Kidney (tissue), 14 donors: ENCODE measurements around the gene PPCDC. TPM values are rescaled to one million over a fixed set of nuclear protein-coding genes. Genes with fewer than 3 reads are reported as not detected.
"Not testable (repeated sequence)": the region's sequence is repeated elsewhere in the genome, so short reads cannot be mapped to it uniquely, and the experiment has no call there.

ENCODE experiments used
- DNase-seq, 5 donors: peaks; one replicate each; pipeline ENCODE4 v3.0.0-alpha.2; 2013 to 2020
- FAIRE-seq: peaks from 2 replicates; lab custom pipeline; 2012; peaks lifted over from hg19 to GRCh38; lab: Jason Lieb, UNC
- H3K27ac ChIP-seq, 2 donors: one replicate each; pipeline ENCODE4 v1.7.0; 2013; ENCODE audit warnings: low read depth in 2 of 2, low read length in 2 of 2, inconsistent platforms in 1 of 2
- H3K27me3 ChIP-seq: one replicate; pipeline ENCODE4 v1.7.1; 2013; ENCODE audit warnings: low read length, inconsistent platforms; ENCODE audit not compliant: control insufficient read depth, insufficient read depth
- H3K36me3 ChIP-seq, 3 donors: one replicate each; pipeline versions ENCODE4 v1.7.0 to v1.7.1; 2013; ENCODE audit warnings: low read length in 3 of 3, control low read depth in 1 of 3, inconsistent platforms in 1 of 3; ENCODE audit not compliant: insufficient read depth in 3 of 3, control insufficient read depth in 2 of 3
- H3K4me1 ChIP-seq, 3 donors: one replicate each; pipeline versions ENCODE4 v1.7.0 to v1.7.1; 2013; ENCODE audit warnings: low read length in 3 of 3, inconsistent platforms in 1 of 3, low read depth in 1 of 3; ENCODE audit not compliant: control insufficient read depth in 2 of 3, insufficient read depth in 2 of 3
- H3K4me3 ChIP-seq, 3 donors: one replicate each; pipeline versions ENCODE4 v1.7.0 to v1.8.1; 2013; ENCODE audit warnings: low read length in 3 of 3, control low read depth in 1 of 3, inconsistent platforms in 1 of 3
- H3K9ac ChIP-seq, 3 donors: one replicate each; pipeline versions ENCODE4 v1.7.0 to v1.7.1; 2013; ENCODE audit warnings: low read length in 3 of 3, control low read depth in 1 of 3, inconsistent platforms in 1 of 3
- H3K9me3 ChIP-seq, 3 donors: one replicate each; pipeline versions ENCODE4 v1.7.0 to v1.7.1; 2013; ENCODE audit warnings: low read length in 3 of 3, control low read depth in 1 of 3, inconsistent platforms in 1 of 3; ENCODE audit not compliant: control insufficient read depth in 2 of 3, insufficient read depth in 1 of 3
- intact Hi-C: fragments of 100-400 bp; cut with DNase I; formaldehyde crosslinking; loops from one replicate; pipeline ENCODE4 v1.11.1; 2022
- polyA plus RNA-seq: library from polyadenylated mRNA; stranded (reverse); fragments of 350-450 nt; fragmentation: Illumina TruSeq; extraction: RNeasy Lipid Tissue Mini Kit (QIAGEN cat#74804); gene quantifications from one replicate; pipeline ENCODE4 v1.2.3, GENCODE V29; 2014; ENCODE audit warnings: low read depth, low replicate concordance; ENCODE audit not compliant: insufficient read depth
- total RNA-seq: library from RNA; stranded (reverse); fragmentation: NEBNext Ultra II Directional; extraction: Animal tissue kit (Norgen Biotek cat#: 25700); gene quantifications from one replicate; pipeline ENCODE4 v1.2.1, GENCODE V29; 2021
- TF ChIP-seq, protein P1 (sequence below): IDR thresholded peaks from 3 replicates; pipeline ENCODE4 v1.5.1; 2012; ENCODE audit warnings: mild to moderate bottlenecking, moderate library complexity, borderline replicate concordance; ENCODE audit not compliant: insufficient read depth; ENCODE audit errors: extremely low read depth
- donor health status: control.
- donor health status: control.
- donor health status: control.
- donor health status: control.
- donor health status: control.
- donor health status: DM: yes; HTN: yes; CAD: no.
- donor health status: Normal renal cell carcinoma (clear cell type).

Gene PPCDC
- total and polyA plus RNA-seq, 2 donors from 2014 or later, result 16.3 to 25.3 TPM

DNA sequence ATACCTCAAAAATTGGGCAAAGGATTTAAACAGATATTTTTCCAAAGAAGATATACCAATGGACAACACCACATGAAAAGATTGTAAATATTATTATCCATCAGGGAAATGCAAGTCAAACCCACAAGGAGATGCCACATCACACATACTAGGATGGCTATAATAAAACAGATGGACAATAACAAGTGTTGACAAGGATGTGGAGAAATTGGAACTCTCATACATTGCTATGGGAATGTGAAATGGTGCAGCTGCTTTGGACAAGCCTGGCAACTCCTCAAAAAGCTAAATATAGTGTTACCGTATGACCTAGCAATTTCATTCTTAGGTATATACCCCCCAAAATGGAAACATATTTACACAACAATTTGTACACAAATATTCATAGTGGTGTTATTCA is 59.3 kb downstream of the PPCDC start:
- H3K4me1 ChIP-seq, result no peaks in the 10 kb centered on the region
- no peak overlapping the region for H3K9ac ChIP-seq
- no peak overlapping the region for H3K27ac ChIP-seq
- intact Hi-C loops, result no loop called here
- no peak for FAIRE-seq
- TF ChIP-seq, protein P1, sequence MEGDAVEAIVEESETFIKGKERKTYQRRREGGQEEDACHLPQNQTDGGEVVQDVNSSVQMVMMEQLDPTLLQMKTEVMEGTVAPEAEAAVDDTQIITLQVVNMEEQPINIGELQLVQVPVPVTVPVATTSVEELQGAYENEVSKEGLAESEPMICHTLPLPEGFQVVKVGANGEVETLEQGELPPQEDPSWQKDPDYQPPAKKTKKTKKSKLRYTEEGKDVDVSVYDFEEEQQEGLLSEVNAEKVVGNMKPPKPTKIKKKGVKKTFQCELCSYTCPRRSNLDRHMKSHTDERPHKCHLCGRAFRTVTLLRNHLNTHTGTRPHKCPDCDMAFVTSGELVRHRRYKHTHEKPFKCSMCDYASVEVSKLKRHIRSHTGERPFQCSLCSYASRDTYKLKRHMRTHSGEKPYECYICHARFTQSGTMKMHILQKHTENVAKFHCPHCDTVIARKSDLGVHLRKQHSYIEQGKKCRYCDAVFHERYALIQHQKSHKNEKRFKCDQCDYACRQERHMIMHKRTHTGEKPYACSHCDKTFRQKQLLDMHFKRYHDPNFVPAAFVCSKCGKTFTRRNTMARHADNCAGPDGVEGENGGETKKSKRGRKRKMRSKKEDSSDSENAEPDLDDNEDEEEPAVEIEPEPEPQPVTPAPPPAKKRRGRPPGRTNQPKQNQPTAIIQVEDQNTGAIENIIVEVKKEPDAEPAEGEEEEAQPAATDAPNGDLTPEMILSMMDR, result no peak
- H3K4me3 ChIP-seq, result no peak overlapping the region
- no peaks in the 10 kb centered on the region for H3K27me3 ChIP-seq
- DNase-seq, result no peak
- no peaks in the 10 kb centered on the region for H3K36me3 ChIP-seq
- peaks cover 0 to 3% (median 0%) of the 10 kb centered on the region in 3 donors for H3K9me3 ChIP-seq

DNA sequence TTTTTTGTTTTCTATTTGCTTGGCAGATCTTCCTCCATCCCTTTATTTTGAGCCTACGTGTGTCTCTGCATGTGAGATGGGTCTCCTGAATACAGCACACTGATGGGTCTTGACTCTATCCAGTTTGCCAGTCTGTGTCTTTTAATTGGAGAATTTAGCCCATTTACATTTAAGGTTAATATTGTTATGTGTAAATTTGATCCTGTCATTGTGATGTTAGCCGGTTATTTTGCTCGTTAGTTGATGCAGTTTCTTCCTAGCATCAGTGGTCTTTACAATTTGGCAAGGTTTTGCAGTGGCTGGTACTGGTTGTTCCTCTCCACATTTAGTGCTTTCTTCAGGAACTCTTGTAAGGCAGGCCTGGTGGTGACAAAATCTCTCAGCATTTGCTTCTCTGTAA is 62.3 kb downstream of the PPCDC start:
- H3K4me1 ChIP-seq, result not testable (repeated sequence)

DNA sequence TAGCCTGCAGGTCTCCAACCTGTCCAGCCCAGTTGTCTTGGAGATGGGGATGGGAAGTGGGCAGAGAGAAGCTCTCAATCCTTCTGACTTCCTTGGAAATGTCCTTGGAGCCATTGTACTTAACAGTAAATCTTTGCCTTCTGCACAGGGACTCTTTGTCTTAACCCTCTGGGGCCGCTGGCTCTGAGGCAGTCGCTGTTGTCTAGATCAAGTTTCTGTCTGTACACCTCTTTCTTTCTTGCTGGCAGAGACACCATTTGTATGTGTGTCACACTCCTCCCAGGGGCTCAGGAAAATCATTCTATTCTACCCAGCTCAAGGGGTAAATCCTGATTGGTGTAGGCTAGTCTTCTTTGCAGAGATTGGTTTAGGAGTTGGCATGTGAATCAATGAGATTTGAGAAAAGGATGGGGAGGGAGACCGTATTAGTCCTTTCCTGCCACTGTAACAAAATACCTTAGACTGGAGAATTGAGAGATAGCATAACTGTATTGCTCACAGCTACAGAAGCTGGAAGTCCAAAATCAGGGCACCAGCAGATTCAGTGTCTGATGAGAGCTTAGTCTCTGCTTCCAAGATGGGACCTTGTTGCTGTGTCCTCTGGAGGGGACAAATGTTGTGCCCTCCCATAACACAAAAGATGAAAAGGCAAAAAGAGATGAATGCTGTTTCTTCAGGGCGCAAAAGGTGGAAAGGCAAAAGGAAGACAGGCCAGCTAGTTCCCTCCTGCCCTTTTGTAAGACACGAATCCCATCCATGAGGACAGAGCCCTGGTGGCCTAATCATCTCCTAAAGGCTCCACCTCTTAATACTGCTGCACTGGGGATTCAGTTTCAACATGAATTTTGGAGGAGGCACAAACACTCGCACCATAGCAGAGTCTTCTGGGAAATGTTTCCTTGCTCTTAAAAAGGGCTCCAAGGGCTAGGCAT is 66.3 kb downstream of the PPCDC start:
- Histone ChIP-seq H3K36me3 (no peaks in the 10 kb centered on the region), H3K9me3 (peaks cover 0 to 3% (median 0%) of the 10 kb centered on the region in 3 donors), H3K27me3 (no peaks in the 10 kb centered on the region), H3K4me3 (no peak overlapping the region), H3K4me1 (no peaks in the 10 kb centered on the region), H3K9ac (no peak overlapping the region), H3K27ac (peak overlapping the region in 1 of 2 donors; percentile 60)
- DNase-seq (no peak), FAIRE-seq (no peak)
- intact Hi-C loops, result no loop called here
- TF ChIP-seq, protein P1, result no peak

More for the DNA sequence above, 62.3 kb downstream of the PPCDC start:
- H3K4me3 ChIP-seq, DNase-seq, H3K9me3 ChIP-seq, H3K36me3 ChIP-seq, intact Hi-C loops, H3K9ac ChIP-seq, FAIRE-seq, H3K27ac ChIP-seq, H3K27me3 ChIP-seq: not testable (repeated sequence)

DNA sequence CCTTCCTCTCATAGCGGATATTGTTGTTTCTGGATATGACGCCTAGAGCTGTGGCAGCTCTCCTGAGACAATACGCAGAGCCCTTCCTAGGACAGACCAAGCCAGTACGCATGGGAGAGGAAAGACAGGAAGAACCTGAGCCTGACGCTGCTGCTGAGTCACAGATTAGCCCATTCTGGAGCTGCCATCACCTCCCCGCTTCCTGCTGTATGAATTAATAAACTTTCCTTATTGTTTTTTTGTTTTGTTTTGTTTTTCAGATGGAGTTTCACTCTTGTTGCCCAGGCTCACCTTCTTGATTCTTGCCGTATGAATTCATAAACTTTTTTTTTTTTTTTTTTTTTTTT is 67.0 kb downstream of the PPCDC start:
- H3K36me3 ChIP-seq, result no peaks in the 10 kb centered on the region
- intact Hi-C loops, result no loop called here
- H3K9me3 ChIP-seq, result peaks cover 0 to 3% (median 0%) of the 10 kb centered on the region in 3 donors
- no peak overlapping the region for H3K9ac ChIP-seq
- no peaks in the 10 kb centered on the region for H3K4me1 ChIP-seq
- FAIRE-seq, result no peak
- peak in 1 of 5 donors; percentile 63 for DNase-seq
- TF ChIP-seq, protein P1, result no peak
- no peak overlapping the region for H3K27ac ChIP-seq
- no peaks in the 10 kb centered on the region for H3K27me3 ChIP-seq
- H3K4me3 ChIP-seq, result no peak overlapping the region
